NCI-H1417 treated with DMSO at 0.1 percent for 48 hours (cell line): ENCODE measurements around the gene DLX1.
"Not testable (repeated sequence)": the region's sequence is repeated elsewhere in the genome, so short reads cannot be mapped to it uniquely, and the experiment has no call there.

ENCODE experiments used
- DNase-seq: peaks from one replicate; lab custom pipeline; 2025; lab: John Stamatoyannopoulos, UW

DLX1 gene

DNA sequence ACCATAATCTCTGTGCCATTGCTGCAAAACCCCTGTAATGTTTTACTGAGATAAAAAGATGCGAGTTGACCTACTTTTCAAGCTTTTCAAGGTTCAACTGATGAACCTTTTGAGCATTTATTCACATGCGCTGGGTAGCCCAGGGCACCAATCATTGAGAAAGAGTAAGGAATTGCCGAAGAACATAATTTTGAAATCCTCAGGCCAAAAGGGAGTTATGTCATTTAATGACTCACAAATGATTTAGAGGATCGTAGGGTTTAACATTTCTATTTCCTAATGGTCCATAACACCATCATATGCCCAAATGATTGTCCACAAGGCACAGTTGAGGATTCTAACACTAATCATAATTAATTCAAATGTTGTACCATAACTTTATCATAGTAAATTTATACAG lies 20.2 kb upstream of the DLX1 start:
- no peak for DNase-seq

DNA sequence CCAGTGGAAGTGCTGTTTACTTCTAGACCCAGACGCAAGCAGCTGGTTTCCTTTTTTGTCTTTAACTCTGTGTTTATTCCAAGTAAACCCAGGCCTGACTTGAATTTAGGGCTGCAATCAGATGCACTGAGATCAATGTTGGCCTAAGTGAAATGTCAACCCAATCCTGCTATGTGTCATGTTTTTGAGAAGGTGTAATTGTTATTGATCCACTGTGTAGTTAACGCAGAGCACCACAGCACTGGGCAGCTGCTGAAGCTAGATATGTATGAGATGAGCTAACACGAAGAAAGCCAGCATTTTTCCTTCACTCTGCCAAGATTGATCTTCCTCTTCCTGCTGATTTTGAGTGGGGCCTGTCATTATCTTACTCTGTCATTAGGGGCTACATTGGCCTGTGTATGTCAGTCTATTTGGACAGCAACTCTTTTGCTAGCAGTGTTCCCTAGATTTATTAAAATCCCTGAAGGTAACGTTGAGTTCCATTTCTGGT lies 18.9 kb upstream of the DLX1 start:
- DNase-seq, result no peak

DNA sequence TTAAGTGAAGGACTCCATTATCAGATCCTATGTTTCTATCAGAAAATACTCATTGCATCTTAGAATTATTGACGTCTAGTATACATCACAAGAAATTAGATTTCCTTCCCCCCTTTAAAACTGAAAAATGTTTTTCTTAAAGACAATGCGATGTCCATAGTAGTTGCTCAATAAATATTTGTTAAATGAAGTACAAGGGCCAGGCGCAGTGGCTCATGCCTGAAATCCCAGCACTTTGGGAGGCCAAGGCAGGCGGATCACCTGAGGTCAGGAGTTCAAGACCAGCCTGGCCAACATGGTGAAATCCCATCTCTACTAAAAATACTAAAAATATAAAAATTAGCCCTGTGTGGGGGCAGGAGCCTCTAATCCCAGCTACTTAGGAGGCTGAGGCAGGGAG lies 17.4 kb upstream of the DLX1 start:
- DNase-seq, result not testable (repeated sequence)

DNA sequence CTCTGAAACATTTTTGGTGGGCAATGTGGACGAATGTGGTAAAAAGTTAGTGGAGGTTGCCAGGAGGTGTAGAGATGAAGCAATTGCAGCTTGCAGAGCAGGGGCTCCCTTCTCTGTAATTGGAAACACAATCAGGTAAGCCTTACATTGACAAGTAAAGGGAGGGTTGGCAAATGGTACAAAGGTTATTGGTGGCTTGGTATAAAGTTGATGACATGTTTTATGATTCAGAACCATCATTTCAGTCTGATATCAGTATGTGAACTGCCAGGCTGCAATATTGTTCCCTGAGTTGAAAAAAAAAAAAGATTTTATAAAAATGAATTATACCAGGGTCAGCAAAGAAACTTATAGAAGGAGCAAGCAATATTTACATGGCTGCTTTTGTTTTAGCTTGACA lies 14.4 kb upstream of the DLX1 start:
- no peak for DNase-seq

DNA sequence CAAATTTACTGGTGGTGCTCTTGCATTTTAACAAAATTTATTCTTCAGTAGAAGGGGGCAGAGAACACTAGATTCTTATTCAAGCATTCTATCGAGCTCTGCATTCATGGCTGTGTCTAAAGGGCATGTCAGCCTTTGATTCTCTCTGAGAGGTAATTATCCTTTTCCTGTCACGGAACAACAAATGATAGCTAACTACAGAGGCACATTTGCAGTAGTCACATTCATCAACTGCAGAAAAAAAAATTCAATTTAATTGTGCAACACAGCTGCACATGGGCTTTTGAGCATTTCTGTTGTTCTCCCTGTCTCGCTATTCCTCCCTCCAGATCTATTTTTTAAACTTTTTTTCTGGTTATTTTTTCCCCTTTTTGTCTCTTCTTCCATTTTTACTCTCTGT lies 13.0 kb upstream of the DLX1 start:
- DNase-seq, result no peak

DNA sequence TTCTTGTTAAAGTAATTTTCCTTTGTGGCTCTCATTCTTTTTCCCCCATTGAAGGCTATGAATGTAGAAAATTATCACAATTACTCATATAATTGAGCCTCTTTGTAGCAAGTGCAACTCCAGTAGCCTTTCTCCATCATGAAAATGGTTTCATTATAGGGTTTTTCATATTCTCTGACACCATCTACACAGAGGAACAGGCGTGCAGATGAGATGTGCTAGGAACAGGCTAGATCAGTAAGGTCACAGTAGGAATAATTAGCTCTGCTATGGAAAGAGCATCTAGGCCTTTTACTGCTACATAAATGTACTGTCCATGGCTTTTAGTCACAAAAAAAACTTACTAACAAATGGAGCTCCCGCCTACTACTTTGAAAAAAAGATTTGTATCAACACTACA lies 12.6 kb upstream of the DLX1 start:
- DNase-seq, result no peak

DNA sequence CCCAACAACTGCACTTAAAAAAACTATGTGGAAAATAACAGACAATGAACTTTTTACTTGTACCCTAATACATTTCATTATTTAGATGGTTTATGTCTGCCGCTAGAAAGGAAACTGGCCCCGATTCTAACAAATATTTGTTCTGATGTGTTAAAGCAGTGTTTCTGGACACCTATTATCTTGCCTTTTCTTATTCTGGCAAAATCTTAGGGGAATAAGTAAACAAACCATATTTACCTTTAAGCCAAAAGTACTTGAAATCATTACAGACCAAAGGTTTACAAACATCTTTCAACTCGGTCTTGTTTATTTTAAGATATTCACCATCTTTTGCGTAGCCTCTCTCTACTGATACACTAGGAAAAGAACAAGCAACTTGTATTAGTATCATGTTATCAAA lies 11.8 kb upstream of the DLX1 start:
- no peak for DNase-seq

DNA sequence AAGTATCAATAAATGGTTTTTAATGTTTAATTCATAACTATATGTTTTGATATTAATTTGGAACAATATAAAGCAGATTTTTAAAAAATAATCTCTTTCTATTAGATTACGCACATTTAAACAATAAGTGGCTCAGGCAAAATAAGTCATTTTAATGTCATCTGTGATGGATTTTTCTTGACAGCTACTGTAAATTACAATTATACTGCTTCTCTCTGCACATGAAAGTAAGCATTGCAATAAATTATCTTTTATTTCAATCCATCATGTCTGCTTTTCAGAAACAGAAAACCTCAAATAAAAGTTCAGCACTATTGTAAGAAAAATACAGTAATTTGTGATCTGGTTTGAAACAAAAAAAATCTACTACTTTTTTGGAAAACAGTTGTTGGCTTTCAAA lies 11.1 kb upstream of the DLX1 start:
- DNase-seq, result no peak

DNA sequence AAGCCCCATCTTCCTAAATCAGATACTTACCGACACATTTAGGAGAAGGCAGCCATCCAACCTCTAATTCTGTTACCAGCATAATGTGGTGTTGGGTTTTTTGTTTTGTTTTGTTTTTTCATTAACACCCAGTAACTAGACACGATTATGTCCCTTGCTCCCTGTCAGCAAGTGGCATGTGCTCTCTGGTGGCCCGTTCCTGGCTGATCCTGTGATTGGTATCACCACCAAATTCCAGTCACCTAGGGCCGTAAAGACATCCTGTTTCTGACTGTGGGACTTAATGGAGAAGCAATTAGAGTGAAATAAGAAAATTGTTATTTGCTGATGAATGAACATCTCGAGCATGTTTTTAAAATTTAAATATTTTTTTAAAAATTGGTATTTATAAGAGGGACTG lies 5.9 kb upstream of the DLX1 start:
- no peak for DNase-seq

DNA sequence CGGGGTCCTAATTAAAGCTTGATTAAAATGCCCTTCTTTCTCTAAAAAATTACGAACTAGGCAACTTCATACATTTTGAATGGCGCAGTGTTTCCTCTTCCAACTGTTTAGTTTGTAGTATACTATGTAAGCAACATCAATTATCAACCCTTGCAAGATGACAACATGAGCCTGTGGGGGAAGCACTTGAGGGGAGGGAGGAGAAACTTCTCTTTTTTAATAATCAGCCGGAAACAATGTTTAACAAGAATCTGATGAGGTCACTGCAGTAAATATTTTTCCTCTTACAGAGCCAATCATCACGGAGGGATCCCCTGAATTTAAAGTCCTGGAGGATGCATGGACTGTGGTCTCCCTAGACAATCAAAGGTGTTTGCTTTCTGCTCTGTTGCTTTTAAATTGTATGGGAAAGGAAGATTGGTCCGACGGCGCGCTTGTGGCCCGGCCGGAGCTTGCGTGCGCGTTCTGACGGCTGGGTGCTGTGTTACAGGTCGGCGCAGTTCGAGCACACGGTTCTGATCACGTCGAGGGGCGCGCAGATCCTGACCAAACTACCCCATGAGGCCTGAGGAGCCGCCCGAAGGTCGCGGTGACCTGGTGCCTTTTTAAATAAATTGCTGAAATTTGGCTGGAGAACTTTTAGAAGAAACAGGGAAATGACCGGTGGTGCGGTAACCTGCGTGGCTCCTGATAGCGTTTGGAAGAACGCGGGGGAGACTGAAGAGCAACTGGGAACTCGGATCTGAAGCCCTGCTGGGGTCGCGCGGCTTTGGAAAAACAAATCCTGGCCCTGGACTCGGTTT lies 5.3 kb upstream of the DLX1 start:
- no peak for DNase-seq

DNA sequence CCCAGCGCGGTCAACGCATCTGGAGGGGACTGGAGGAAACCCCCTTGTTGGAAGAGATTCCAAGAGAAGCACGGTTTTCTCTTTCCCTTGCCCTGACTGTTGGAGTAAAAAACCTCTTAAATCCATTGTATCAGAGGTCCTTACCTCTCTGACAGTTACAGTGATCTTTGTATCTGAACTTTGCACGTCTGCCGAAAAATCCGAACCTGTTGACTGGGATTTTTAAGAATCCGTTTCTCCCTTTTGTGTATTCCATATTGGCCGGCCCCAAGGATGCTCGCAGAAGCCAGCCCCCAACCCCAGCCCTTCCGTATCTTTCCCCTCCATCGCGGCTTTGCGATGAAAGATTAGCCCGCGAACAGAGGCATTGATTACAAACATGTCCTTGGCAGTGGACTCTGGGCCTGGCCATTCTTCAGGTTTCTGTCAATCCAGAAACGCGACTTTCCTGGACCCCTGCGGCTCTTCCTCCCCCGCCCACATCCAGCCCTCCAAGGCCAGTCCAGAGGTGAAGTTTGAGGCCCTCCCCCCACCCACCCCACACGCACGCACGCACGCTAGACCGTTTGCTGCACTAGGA lies 4.6 kb upstream of the DLX1 start:
- no peak for DNase-seq

DNA sequence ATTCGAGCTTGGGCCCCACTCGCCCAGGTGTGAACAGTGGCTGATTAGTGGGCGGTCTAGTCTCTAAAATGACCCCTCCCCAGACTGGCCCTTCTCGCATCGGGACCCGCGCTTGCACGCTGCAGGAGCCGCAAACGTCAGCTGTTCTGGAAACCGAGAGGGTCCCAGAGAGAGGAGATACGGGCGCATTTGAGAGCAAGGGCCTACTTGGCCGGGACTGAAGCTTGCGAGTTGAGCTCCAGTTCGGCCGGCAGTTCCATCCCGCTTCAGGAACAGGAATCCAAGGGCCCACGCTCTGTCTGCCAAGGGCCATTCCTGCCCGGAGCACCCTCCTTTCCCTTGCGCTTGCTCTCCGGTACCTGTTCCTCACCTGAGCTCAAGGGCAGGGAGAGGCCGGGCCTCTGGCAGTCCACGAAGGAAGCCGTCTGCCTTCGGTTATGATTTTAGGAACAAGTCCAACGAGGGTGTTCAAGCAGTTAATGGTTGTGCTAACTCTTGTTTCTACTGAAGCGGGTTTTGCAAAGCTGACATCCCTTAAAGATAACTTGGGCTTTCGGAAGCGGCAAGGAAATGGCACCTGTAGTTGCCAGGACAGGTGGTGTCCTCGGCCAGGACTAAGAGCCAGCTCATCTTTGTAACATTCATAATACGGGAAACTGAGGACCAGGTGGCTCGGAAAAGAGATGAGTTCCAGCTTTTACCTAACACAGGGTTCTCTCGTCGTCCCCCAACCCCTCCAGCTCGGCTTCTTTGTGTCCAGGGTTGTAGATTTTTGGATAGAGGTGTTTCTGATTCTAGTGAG lies 3.9 kb upstream of the DLX1 start:
- no peak for DNase-seq

DNA sequence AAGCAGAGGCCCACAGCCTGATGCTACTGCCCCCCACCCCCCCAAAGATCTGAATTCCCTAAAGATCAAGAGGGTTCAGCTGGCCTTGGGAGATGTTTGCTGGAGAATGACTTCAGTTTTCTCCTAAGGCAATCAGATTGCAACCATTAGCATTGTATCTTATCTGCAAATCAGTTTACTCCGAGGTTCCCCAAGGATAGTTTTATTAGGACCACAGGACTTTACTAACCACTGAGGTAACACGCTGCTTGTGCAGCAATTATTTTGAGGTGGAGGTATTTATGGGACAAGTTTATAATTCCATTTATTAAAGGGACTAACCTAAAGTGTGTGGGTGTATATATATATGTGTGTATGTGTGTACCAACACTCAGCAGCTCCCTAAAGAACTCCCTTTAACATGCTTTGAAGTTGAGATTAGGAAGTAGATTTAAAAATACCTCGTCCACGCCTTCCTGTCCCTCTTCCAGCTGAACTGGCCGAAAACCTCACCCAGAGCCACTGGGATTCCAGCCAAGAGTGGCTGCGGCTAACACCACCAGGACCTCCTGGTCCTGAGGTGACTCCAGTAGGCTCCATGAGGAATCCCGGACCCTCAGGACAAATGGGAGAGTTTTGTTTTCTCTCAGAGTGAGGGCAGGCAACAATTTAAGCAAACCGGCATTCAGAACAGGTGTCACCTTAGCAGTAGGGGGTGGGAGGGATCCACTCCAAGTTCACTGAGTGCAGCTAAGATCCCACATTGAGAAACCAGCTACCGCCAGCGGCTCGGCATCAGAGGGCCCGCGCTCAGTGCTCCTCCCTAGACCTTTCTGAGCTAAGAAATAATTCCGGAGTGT lies 3.0 kb upstream of the DLX1 start:
- DNase-seq, result no peak

DNA sequence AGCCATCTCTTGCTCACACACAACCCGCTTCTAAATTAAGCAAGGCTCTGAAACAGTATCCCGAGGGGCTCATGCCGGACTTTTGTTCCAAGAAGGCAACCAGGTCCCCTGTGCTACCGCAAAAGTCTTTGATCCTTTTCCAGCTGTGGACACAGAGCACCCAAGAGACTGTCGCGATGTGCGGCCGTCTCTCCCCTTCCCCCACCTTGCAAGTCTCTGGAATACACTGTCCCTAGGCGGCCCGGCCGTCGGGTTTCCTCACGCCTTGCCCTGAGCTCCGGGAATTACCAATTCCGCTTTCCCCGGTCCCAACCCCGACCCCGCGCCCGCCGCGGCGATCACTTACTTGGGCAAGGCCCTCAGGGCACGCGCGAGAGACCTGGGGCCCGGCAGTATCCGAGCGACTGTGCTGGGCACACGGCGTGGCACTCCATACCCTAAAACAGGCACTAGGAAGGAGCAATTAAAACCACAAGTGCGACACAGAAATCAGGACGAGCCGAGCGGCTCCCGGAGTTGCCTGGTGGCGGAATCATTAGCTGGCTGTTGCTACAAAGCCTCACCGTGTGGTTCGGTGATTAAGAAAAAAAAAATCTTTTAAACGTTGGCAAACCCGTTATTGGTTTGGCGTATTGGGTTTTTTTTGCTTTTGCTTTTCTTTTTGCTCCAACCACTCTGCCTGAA lies 2.2 kb upstream of the DLX1 start:
- DNase-seq, result no peak

DNA sequence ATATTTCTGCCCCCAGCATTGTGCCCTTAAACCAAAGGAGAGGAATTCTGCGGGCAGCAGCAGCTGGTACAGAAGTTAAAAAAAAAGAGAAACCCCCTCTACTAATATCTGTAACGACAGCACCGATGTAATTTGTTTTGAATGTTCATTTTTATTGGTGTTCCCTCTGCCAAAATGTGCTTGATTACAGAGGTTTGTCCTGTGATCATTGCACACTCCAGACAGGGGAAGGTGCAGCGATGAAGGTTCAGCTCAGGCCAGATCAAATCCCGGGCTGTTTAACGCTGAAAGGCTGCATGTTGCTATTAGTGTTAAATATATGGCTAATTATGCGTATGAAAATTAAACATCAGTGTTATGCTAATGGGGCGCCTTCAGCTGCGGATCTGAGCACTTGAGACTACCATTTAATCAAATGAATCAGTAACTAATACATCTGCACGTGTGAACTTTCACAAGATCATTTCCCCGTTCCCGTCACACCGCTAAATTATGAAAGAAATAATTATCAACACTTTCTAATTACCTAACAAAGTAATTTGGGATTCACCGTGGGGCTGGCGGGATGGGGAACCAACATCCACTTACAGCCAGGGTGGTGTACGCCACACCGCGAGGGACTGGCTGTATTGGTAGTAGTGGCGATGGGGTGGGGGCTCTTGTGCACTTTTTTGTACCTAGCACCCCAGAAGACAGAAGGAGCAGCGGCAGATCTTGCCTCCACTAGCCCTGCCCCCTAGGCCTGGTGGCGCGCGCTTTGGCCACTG lies 1.5 kb upstream of the DLX1 start:
- no peak for DNase-seq

DNA sequence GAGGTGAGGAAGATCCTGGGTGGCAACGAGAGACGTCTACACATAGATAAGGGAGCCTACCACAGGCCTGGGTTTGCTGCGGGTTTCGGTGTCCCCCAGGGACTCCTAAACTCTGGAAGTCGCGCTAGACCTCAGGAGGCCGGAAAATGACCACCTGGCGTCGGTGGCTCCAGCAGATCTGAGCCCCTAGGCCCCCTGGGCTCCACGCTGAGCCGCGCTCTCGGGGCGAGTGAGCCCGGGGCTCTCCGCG lies 987 bp upstream of the DLX1 start:
- no peak for DNase-seq

DNA sequence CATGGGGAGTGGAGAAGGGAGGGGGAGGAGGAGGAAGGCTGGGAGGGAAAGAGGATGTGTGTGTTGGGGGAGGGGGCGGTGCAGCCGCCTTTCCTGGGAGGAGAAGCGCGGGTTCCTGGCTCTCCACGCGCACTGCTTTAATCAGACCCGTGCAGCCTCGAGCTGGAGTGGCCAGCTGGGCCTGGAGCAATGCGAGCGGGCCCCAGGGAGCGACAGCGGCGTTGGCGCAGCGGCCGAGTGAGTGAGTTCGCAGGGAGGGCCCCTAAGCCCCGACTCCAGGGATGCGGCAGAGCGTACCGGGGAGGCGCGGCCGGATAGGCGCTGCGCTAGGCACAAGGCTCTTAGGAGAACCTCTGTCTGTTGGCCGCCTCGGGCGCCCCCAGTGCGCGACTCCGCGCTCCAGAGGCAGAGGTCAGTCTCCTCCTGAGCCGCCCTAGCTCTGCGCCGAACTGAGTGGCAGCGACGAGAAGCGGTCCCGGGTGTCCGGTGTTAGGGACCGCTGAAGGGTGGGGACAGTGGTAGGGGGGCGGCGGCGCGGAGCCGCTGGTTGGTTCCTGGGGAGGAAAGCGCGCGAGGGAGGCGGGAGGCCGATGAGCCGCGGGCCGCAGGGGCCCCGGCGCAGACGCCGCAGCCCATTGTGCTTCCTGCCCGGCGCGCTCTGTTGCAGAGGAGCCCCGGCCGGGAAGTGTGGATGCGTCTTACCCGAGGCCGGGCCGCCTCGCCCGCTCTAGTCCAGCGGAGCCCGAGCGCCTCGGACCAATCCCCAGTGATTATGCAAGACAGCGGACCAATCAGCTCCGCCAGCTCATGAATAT lies 455 bp upstream of the DLX1 start:
- no peak for DNase-seq

DNA sequence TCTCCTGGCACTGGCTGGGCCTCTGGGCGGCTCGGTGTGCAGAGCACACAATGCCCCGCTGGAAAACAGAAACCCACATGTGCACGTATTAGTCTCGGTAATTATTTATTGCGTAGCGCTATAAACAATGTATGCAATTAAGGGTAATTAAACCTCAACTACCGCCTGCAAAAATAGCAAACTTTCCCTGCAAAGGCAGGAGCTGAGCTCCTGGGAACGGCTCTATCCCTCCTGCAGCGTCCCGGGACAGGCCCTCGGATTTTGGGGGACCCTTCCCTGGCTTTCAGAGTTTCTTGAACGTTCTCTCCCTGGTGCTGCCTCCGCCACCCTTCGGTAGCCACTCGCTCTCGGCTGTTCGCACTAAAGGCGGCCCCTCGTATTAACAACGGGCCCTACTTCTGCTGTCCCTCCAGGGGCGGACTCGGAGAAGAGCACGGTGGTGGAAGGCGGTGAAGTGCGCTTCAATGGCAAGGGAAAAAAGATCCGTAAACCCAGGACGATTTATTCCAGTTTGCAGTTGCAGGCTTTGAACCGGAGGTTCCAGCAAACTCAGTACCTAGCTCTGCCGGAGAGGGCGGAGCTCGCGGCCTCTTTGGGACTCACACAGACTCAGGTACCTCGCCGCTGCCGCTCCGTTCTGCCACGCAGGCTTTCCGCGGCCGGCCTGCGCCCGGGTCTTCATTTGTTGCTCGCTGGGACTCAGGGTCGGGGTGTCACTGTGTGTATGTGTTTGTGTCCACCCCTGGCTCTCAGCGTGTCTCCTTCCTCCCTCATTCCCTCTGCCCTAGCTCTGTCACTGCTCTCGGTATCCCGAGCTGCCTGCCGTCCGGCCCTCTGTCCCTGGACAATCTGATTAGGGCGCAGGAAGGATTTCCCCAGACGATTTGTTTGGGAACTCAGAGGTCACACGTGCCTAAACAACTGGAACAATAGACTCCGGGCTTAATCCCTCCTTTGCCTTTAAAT lies 1.2 kb downstream of the DLX1 start:
- no peak for DNase-seq

DNA sequence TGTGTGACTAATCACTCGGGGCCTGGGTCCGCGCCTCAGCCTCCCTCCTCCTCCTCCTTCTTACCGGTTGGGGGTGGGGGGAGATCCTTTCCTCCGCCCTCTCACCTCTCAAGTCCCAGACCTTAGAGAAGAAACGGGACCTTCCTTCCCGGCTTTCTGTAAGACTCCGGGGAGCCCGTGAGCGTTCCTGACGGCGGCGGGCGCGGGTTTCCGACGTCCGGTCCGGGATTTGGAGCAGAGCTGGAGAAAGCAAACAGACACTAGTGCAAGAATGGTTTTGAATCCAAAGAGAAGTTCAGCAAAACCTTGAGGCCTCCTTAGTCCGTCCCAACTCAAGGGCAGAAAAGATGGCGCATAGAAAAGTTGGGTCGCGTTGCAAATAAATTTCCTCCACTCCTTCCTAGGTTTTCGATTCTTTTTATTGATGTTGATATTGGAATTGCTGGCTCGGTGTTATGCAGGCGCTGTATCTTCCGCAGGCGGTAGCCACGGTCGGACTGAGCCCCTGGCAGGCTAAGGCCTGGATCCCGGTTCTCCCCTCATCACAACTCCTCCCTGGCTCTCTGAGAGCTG lies 2.0 kb downstream of the DLX1 start:
- no peak for DNase-seq
